Spinal cord (tissue), 10 donors: ENCODE results near the gene MIA. TPM values are rescaled to one million over a fixed set of nuclear protein-coding genes. Genes with fewer than 3 reads are reported as not detected.

ENCODE experiments used
- DNase-seq, 6 donors: peaks; one replicate each; pipeline versions ENCODE4 v3.0.0 to v3.0.0-alpha.2; 2013 to 2015; ENCODE audit warnings: low spot score in 6 of 6, low read depth in 4 of 6
- H3K27ac ChIP-seq: one replicate; pipeline ENCODE4 v1.5.1; 2013; ENCODE audit warnings: low read depth, low read length, control low read depth
- H3K27me3 ChIP-seq: one replicate; pipeline ENCODE4 v1.6.1; 2013; ENCODE audit warnings: low read length; ENCODE audit not compliant: control insufficient read depth, insufficient read depth
- H3K36me3 ChIP-seq: one replicate; pipeline ENCODE4 v1.6.1; 2013; ENCODE audit warnings: low read length; ENCODE audit not compliant: control insufficient read depth, insufficient read depth
- H3K4me1 ChIP-seq: one replicate; pipeline ENCODE4 v1.6.1; 2013; ENCODE audit warnings: low read length; ENCODE audit not compliant: control insufficient read depth, insufficient read depth
- H3K4me3 ChIP-seq: one replicate; pipeline ENCODE4 v1.5.1; 2013; ENCODE audit warnings: low read depth, low read length, control low read depth
- H3K9me3 ChIP-seq: one replicate; pipeline ENCODE4 v1.6.1; 2013; ENCODE audit warnings: low read length; ENCODE audit not compliant: control insufficient read depth, insufficient read depth
- WGBS: methylation state at CpG from one replicate; pipeline ENCODE4 v1.1.5; 2013; ENCODE audit warnings: missing lambda C conversion rate; ENCODE audit not compliant: insufficient coverage; 5-methylcytosine and 5-hydroxymethylcytosine counted together
- polyA plus RNA-seq, 2 donors: library from polyadenylated mRNA; unstranded; fragments of 120-200 nt; gene quantifications; one replicate each; pipeline ENCODE4 v1.2.1, GENCODE V29; 2013; ENCODE audit not compliant: insufficient read length in 2 of 2
- total RNA-seq, 2 donors: library from RNA; depleted of rRNA in 1 of 2; stranded (reverse); fragments of 120-200 nt in 1 of 2; fragments of >200 nt in 1 of 2; gene quantifications; one replicate each; pipeline versions ENCODE4 v1.2.3 to v1.2.4, GENCODE V29; 2013 to 2014
- donor health status: healthy.

MIA gene
- total and polyA plus RNA-seq, 4 donors: 7.9 to 20.2 (median 14.2) TPM

DNA sequence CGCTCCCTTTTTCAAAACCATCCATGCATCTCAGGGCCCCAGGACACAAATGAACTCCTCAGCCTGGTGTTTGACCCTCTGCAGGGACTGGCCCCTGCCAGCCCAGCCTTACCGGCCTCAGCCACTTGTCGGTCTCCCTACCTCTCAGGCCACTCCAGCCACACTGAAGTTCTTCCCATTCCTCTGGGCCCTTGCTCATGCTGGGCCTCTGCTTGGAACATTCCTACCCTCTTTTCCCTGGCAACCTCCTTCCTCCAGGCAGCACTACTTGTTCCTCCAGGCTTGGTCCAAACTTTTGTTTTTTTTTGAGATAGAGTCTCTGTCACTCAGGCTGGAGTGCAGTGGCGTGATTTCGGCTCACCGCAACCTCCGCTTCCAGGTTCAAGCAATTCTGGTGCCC, 16.0 kb downstream of the MIA start:
- WGBS: 47% methylated on average over 7 of the region's 7 CpGs
- Histone ChIP-seq H3K27me3 (no peaks in the 10 kb centered on the region), H3K27ac (no peak overlapping the region), H3K36me3 (peaks cover 52% of the 10 kb centered on the region), H3K4me1 (peaks cover 9% of the 10 kb centered on the region), H3K9me3 (no peaks in the 10 kb centered on the region), H3K4me3 (no peak overlapping the region)
- DNase-seq: no peak

DNA sequence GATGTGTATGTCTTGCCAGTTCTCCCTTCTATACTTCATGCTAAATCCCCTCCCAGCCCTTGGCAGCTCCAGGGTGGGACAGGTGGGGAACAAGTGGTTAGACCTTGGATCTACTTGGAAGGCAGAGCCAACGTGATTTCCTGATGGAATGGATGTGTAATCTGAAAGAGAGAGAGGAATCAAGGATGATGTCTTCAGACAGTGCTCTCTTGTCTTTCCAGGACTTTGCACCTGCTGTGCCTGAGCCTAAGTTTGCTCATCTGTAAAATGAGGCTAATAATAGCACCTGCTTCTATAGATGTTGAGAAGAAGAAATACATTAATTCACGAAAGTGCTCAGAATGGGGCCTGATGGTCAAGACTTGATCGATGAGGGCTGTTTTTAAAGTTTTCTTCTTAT, 16.7 kb downstream of the MIA start:
- H3K4me1 ChIP-seq: peaks cover 9% of the 10 kb centered on the region
- H3K4me3 ChIP-seq: no peak overlapping the region
- H3K36me3 ChIP-seq: peaks cover 51% of the 10 kb centered on the region
- no peak overlapping the region for H3K27ac ChIP-seq
- no peak for DNase-seq
- 79% methylated on average over 2 of the region's 3 CpGs for WGBS
- no peaks in the 10 kb centered on the region for H3K9me3 ChIP-seq
- H3K27me3 ChIP-seq: no peaks in the 10 kb centered on the region

GRCh38 chr19:40797166-40797962, 22.0 kb downstream of the MIA start:
- no peaks in the 10 kb centered on the region for H3K9me3 ChIP-seq
- WGBS: 97% methylated on average over 14 of the region's 14 CpGs
- peaks cover 43% of the 10 kb centered on the region for H3K36me3 ChIP-seq
- no peak for DNase-seq
- peak overlapping the region; percentile 94 for H3K27ac ChIP-seq
- H3K4me1 ChIP-seq: peaks cover 36% of the 10 kb centered on the region
- H3K4me3 ChIP-seq: no peak overlapping the region
- no peaks in the 10 kb centered on the region for H3K27me3 ChIP-seq

DNA sequence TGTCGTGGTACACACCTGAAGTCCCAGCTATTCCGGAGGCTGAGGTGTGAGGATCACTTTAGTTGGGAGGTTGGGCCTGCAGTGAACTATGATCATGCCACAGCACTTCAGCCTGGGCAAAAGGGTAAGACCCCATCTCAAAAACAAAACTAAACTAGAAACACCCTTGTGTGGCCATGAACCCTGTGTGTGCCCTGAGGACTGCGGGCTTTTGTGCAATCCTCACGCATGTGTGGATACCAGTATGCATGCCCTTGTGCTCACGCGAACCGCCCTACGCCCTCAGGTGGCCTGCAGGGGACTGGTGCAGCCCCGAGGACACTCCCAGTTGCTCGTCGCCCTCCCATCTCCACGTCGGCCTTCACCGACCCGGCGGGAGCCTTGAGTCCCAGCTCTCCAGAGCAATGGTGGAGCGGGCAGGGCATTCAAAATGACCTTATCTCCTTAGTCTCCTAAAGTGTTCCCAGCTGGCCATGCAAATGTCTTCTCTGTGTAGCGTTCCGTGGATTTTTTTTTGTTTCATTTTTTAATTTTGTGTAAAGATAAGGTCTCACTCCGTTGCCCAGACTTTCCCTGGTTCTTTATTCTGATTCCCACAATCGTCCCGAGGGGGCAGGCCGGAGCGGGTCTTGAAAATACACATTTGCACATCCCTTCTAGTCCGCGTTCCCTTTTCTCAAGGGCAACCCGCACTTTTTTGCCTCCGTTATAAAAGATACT, 22.8 kb downstream of the MIA start:
- peak in 1 of 6 donors; percentile 60 for DNase-seq
- peak overlapping the region; percentile 78 for H3K4me3 ChIP-seq
- 5% methylated on average over 22 of the region's 28 CpGs for WGBS
- H3K27me3 ChIP-seq: no peaks in the 10 kb centered on the region
- H3K27ac ChIP-seq: peak overlapping the region; percentile 94
- H3K9me3 ChIP-seq: no peaks in the 10 kb centered on the region
- peaks cover 44% of the 10 kb centered on the region for H3K4me1 ChIP-seq
- H3K36me3 ChIP-seq: peaks cover 46% of the 10 kb centered on the region

DNA sequence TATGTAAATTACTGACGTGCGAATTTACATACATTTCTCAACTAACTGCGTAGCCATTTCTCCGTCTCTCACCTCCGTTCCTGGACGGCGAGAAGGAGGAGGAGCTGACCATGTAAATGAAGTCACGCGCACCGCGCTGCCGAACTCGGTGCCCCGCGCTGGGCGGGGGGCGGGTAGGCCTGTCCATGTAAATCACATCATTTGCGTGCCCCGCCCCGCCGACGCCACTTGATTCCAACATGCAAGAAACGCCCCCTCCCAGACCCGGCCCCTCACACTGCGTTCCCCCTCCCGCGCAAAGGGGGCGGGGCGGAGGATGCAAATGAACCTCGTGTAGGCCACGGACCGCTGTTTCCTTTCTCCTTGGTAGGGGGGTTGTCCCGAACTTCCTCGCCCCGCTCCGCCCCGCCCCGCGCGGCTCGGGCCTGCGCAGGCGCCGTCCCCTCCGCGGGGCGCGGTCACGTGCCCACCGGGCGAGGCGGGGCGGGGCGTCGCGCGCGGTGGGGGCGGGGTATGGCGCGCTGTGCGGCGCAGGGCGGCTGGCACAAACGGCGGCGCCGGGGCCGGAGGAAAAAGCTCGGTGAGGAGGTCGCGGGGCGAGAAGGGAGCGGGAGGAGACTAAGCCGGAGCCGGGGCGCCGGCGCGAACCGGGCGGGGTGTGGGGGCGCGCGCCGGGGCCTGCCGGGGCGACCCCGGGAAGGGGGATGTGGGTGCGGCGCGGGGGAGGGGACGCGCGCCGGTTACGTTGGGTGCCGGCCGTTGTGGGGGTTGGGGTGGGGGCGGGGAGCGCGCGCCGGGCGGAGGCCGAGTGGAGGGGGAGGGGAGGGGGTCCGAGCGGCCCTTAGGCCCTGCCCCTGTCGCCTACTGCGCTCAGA, 23.6 kb downstream of the MIA start, which contains the start of gene EGLN2:
Gene EGLN2 (plus strand): TSS at position 509 of the 875 bp plus-strand sequence. CDS start 1,382 bp downstream, outside the sequence.
- under 1% methylated on average over 87 of the region's 110 CpGs for WGBS
- Histone ChIP-seq H3K9me3 (no peaks in the 10 kb centered on the region), H3K4me1 (peaks cover 52% of the 10 kb centered on the region), H3K4me3 (peak within 1 kb of the TSS; percentile 89), H3K27ac (peak within 1 kb of the TSS; percentile 94), H3K27me3 (no peaks in the 10 kb centered on the region), H3K36me3 (peaks cover 48% of the 10 kb centered on the region)
- DNase-seq: peak; percentile 94 to 100 (median 100)

DNA sequence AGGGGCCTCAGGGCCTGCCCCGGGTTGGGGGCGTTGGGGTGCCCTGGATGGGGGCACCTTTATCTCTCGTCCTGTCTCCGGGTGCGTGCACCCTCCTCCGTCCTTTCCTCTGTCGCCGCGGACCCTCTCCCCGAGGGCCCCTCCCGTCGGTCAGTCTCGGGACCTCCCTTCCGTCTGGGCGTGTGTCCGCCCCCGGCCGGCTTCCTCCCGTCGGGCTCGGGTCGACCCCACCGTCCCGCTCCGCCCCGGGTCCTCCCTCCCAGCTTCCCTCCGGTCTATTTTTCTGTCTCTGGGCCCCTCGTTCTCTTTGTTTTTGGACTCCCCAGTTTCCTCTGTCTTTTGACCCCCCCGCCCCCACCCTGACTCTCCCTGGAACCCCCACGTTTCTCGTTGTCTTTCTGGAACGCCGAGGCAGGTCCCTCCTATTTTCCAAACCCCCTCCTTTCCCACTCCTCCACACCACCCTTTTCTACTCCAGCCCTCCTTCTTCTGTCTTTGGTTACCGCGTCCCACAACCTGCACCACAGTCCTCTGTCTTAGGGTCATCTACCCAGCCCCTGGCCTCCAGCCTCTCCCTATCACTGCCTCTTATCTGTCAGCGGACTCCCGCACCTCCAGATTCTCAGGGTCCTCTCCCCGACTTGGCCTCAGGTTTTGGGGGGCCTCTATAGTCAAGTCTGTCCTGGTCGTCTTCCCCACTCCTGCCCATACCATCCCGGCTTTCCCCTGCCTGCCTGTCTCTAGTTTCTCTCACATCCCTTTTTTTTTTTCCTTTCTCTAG, 24.4 kb downstream of the MIA start:
- DNase-seq: peak in 1 of 6 donors; percentile 62
- WGBS: 2% methylated on average over 39 of the region's 40 CpGs

DNA sequence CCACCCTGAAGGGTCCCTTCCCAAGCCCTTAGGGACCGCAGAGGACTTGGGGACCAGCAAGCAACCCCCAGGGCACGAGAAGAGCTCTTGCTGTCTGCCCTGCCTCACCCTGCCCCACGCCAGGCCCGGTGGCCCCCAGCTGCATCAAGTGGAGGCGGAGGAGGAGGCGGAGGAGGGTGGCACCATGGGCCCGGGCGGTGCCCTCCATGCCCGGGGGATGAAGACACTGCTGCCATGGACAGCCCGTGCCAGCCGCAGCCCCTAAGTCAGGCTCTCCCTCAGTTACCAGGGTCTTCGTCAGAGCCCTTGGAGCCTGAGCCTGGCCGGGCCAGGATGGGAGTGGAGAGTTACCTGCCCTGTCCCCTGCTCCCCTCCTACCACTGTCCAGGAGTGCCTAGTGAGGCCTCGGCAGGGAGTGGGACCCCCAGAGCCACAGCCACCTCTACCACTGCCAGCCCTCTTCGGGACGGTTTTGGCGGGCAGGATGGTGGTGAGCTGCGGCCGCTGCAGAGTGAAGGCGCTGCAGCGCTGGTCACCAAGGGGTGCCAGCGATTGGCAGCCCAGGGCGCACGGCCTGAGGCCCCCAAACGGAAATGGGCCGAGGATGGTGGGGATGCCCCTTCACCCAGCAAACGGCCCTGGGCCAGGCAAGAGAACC, 25.1 kb downstream of the MIA start:
- no peaks in the 10 kb centered on the region for H3K9me3 ChIP-seq
- DNase-seq: no peak
- H3K27me3 ChIP-seq: no peaks in the 10 kb centered on the region
- peaks cover 67% of the 10 kb centered on the region for H3K4me1 ChIP-seq
- peak overlapping the region; percentile 89 for H3K4me3 ChIP-seq
- H3K27ac ChIP-seq: peak overlapping the region; percentile 83
- peaks cover 63% of the 10 kb centered on the region for H3K36me3 ChIP-seq
- WGBS: 83% methylated on average over 22 of the region's 27 CpGs

More for the DNA sequence above, 24.4 kb downstream of the MIA start:
- Histone ChIP-seq H3K4me3 (peak overlapping the region; percentile 89), H3K27me3 (no peaks in the 10 kb centered on the region), H3K36me3 (peaks cover 55% of the 10 kb centered on the region), H3K27ac (peak overlapping the region; percentile 83), H3K4me1 (peaks cover 60% of the 10 kb centered on the region), H3K9me3 (no peaks in the 10 kb centered on the region)

DNA sequence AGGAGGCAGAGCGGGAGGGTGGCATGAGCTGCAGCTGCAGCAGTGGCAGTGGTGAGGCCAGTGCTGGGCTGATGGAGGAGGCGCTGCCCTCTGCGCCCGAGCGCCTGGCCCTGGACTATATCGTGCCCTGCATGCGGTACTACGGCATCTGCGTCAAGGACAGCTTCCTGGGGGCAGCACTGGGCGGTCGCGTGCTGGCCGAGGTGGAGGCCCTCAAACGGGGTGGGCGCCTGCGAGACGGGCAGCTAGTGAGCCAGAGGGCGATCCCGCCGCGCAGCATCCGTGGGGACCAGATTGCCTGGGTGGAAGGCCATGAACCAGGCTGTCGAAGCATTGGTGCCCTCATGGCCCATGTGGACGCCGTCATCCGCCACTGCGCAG, 25.7 kb downstream of the MIA start:
- 84% methylated on average over 26 of the region's 27 CpGs for WGBS
- Histone ChIP-seq H3K27ac (no peak overlapping the region), H3K36me3 (peaks cover 62% of the 10 kb centered on the region), H3K27me3 (no peaks in the 10 kb centered on the region), H3K4me3 (no peak overlapping the region), H3K9me3 (no peaks in the 10 kb centered on the region), H3K4me1 (peaks cover 72% of the 10 kb centered on the region)
- no peak for DNase-seq
